ENCODE data around the gene RGS9BP. TPM values are rescaled to one million over a fixed set of nuclear protein-coding genes. Genes with fewer than 3 reads are reported as not detected.

The RGS9BP gene
- total RNA-seq, 2 donors from 2014 or later = not detected

DNA sequence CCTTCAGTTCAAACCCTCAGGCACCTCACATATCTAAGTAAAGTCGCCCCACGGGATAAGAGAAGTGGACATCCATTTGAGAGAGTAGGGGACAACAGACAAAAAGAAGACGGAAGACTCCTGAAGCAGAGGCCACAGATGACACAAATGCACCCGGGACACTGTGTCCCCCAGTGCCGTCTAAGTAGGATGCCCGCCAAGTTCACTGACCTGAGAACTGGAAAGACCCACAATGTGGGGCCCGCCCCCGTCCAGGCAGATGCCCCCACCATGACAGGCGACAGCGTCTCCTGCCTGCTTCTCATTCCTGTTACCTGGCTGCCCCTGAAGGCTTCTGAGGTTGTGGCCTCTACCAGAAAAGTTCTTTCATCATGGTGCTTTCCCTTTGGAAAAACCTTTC, 17.6 kb upstream of the RGS9BP start:
- no peaks in the 10 kb centered on the region for H3K27me3 ChIP-seq (ENCODE audit: control insufficient read depth, insufficient read depth, low read length, poor library complexity, severe bottlenecking)
- no peak for DNase-seq
- TF ChIP-seq, protein P1, sequence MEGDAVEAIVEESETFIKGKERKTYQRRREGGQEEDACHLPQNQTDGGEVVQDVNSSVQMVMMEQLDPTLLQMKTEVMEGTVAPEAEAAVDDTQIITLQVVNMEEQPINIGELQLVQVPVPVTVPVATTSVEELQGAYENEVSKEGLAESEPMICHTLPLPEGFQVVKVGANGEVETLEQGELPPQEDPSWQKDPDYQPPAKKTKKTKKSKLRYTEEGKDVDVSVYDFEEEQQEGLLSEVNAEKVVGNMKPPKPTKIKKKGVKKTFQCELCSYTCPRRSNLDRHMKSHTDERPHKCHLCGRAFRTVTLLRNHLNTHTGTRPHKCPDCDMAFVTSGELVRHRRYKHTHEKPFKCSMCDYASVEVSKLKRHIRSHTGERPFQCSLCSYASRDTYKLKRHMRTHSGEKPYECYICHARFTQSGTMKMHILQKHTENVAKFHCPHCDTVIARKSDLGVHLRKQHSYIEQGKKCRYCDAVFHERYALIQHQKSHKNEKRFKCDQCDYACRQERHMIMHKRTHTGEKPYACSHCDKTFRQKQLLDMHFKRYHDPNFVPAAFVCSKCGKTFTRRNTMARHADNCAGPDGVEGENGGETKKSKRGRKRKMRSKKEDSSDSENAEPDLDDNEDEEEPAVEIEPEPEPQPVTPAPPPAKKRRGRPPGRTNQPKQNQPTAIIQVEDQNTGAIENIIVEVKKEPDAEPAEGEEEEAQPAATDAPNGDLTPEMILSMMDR (conservative IDR thresholded peaks at IDR 0.05) = no peak
- Mint-ChIP-seq H3K27me3 (ENCODE audit: insufficient read depth) (no peaks in the 10 kb centered on the region), H3K4me1 (no peaks in the 10 kb centered on the region), H3K36me3 (ENCODE audit: low read depth) (peaks cover 22% of the 10 kb centered on the region), H3K9me3 (no peaks in the 10 kb centered on the region), H3K4me3 (no peak overlapping the region), H3K27ac (no peak overlapping the region)
- WGBS, 2 experiments (ENCODE audit: insufficient coverage in 1 of 2, insufficient read length in 1 of 2) = 93 to 95% methylated on average over 10 of the region's 10 CpGs
- no peak overlapping the region for H3K4me3 ChIP-seq (ENCODE audit: low read length)
- H3K9ac ChIP-seq (ENCODE audit: extremely low read depth, low read length, poor library complexity, severe bottlenecking) = no peak overlapping the region
- no peak overlapping the region for H3K27ac ChIP-seq (ENCODE audit: low read depth, low read length)
- H3K36me3 ChIP-seq (ENCODE audit: control insufficient read depth, insufficient read depth, low read length) = peaks cover 35% of the 10 kb centered on the region
- H3K9me3 ChIP-seq (ENCODE audit: control insufficient read depth, low read length) = no peaks in the 10 kb centered on the region
- no peaks in the 10 kb centered on the region for H3K4me1 ChIP-seq (ENCODE audit: control insufficient read depth, insufficient read depth, low read length)

- WGBS, 2 experiments (ENCODE audit: insufficient coverage in 1 of 2, insufficient read length in 1 of 2) = 85% methylated on average over 7 to 10 of the region's 10 CpGs
- H3K27me3 ChIP-seq (ENCODE audit: control insufficient read depth, insufficient read depth, low read length, poor library complexity, severe bottlenecking) = no peaks in the 10 kb centered on the region
- H3K4me1 ChIP-seq (ENCODE audit: control insufficient read depth, insufficient read depth, low read length) = no peaks in the 10 kb centered on the region
- H3K9ac ChIP-seq (ENCODE audit: extremely low read depth, low read length, poor library complexity, severe bottlenecking) = no peak overlapping the region
- H3K27me3 Mint-ChIP-seq (ENCODE audit: insufficient read depth) = no peaks in the 10 kb centered on the region
- no peak overlapping the region for H3K4me3 Mint-ChIP-seq
- H3K9me3 Mint-ChIP-seq = no peaks in the 10 kb centered on the region
- peaks cover 19% of the 10 kb centered on the region for H3K36me3 Mint-ChIP-seq (ENCODE audit: low read depth)
- peaks cover 35% of the 10 kb centered on the region for H3K36me3 ChIP-seq (ENCODE audit: control insufficient read depth, insufficient read depth, low read length)
- TF ChIP-seq, protein P1 (conservative IDR thresholded peaks at IDR 0.05) = no peak
- H3K27ac ChIP-seq (ENCODE audit: low read depth, low read length) = no peak overlapping the region
- no peaks in the 10 kb centered on the region for H3K4me1 Mint-ChIP-seq
- H3K4me3 ChIP-seq (ENCODE audit: low read length) = no peak overlapping the region
- DNase-seq = no peak
- no peaks in the 10 kb centered on the region for H3K9me3 ChIP-seq (ENCODE audit: control insufficient read depth, low read length)
- H3K27ac Mint-ChIP-seq = no peak overlapping the region
Observed at GRCh38 chr19:32658527-32658926, 17.1 kb upstream of the RGS9BP start.

GRCh38 chr19:32661318-32661717, 14.3 kb upstream of the RGS9BP start:
- TF ChIP-seq, protein P1 (conservative IDR thresholded peaks at IDR 0.05) = no peak
- no peak overlapping the region for H3K27ac Mint-ChIP-seq
- no peak overlapping the region for H3K4me3 ChIP-seq (ENCODE audit: low read length)
- no peaks in the 10 kb centered on the region for H3K9me3 Mint-ChIP-seq
- no peaks in the 10 kb centered on the region for H3K4me1 Mint-ChIP-seq
- WGBS, 2 experiments (ENCODE audit: insufficient coverage in 1 of 2, insufficient read length in 1 of 2) = 92 to 100% methylated on average over 3 to 7 of the region's 7 CpGs
- no peaks in the 10 kb centered on the region for H3K9me3 ChIP-seq (ENCODE audit: control insufficient read depth, low read length)
- DNase-seq = no peak
- H3K36me3 ChIP-seq (ENCODE audit: control insufficient read depth, insufficient read depth, low read length) = peaks cover 25% of the 10 kb centered on the region
- H3K4me3 Mint-ChIP-seq = no peak overlapping the region
- no peaks in the 10 kb centered on the region for H3K27me3 ChIP-seq (ENCODE audit: control insufficient read depth, insufficient read depth, low read length, poor library complexity, severe bottlenecking)
- H3K4me1 ChIP-seq (ENCODE audit: control insufficient read depth, insufficient read depth, low read length) = no peaks in the 10 kb centered on the region
- H3K27ac ChIP-seq (ENCODE audit: low read depth, low read length) = no peak overlapping the region
- peaks cover 12% of the 10 kb centered on the region for H3K36me3 Mint-ChIP-seq (ENCODE audit: low read depth)
- H3K27me3 Mint-ChIP-seq (ENCODE audit: insufficient read depth) = no peaks in the 10 kb centered on the region
- H3K9ac ChIP-seq (ENCODE audit: extremely low read depth, low read length, poor library complexity, severe bottlenecking) = no peak overlapping the region

All from endodermal cell (in vitro differentiated cells).